Fibroblast of skin of abdomen (primary cell): ENCODE data around the gene ZNF552. TPM values are rescaled to one million over a fixed set of nuclear protein-coding genes. Genes with fewer than 3 reads are reported as not detected.
"Not testable (repeated sequence)": the region's sequence is repeated elsewhere in the genome, so short reads cannot be mapped to it uniquely, and the experiment has no call there.

Source experiments
- DNase-seq: peaks from one replicate; pipeline ENCODE4 v3.0.0-alpha.2; 2013
- polyA plus RNA-seq, 2 experiments: library from polyadenylated mRNA; unstranded; fragments of 120-200 nt; gene quantifications; one replicate each; pipeline ENCODE4 v1.2.1, GENCODE V29; 2013; ENCODE audit not compliant: insufficient read length in 2 of 2

Gene ZNF552
- polyA plus RNA-seq (2013, experiment 1 of 2; ENCODE audit: insufficient read length), result 3.3 TPM
- polyA plus RNA-seq (2013, experiment 2 of 2; ENCODE audit: insufficient read length), result 2.7 TPM

DNA sequence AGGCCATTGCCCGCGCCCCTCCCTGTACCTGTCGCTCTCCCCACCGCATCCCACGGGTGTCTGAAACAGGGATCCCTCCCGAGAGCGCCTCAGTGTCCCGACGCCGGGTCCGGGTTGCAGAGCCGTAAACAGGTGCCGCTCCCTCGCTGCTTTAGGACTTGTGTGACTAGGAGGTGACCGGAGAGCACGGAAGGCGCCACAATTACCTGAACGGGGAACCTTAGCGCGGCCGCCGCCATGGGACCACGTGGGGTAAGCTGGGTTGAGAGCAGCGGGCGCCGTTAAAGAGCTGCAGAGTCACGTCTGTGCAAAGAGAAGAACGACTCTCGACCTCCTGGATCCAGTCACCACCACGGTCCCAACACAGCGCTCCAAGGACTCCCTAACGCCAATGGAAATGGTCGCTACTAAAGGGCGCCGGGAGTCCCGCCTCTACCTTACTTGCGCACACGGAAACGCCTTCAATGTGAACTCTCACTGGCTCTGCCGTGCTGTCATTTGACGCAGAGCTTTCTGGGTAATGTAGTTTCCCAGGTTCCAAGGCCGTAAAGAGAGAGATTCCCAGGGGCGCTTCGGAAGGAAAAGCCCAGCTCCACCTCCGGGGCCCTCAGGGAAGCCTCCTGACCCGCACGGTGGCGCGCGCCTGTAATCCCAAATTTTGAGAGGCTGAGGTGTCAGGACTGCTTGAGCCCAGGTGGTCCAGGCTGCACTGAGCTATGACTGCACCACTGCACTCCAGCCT, at the start of gene ZNF552:
TSS of gene ZNF552 (minus strand) at position 409 of the 742 bp plus-strand sequence. CDS start at position 239, 170 bp downstream.
- peak; percentile 91 for DNase-seq

DNA sequence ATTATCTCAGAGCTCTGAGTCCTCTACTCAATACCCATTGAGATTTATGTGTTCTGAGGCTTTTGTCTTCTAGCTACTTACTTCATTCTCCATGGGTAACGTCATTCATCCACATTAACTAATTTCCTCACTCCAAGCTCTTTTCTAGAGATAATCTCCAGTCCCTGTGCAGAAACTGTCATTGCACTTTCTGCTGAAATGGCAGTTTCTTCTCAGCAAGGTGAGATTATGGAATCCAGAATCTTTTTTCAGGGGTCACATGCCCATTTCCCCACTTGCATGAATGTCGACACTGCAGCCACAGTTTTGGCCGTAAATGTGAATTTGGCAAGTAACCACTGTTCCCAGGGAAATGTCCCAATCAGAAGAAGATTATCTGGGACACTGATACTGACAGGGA, 47.6 kb upstream of the ZNF552 start:
- DNase-seq, result not testable (repeated sequence)

- not testable (repeated sequence) for DNase-seq
Observed at GRCh38 chr19:57854117-57854516, 39.4 kb upstream of the ZNF552 start.

GRCh38 chr19:57851812-57852603, 37.3 kb upstream of the ZNF552 start:
- not testable (repeated sequence) for DNase-seq

- peak; percentile 39 for DNase-seq
Observed at GRCh38 chr19:57850553-57851017, 35.9 kb upstream of the ZNF552 start.

GRCh38 chr19:57849666-57850473, 35.2 kb upstream of the ZNF552 start, which contains the start of gene ZNF587:
TSS of gene ZNF587 (plus strand) at chr19:57849859. CDS start at chr19:57850039, 180 bp downstream.
- peak; percentile 85 for DNase-seq

DNA sequence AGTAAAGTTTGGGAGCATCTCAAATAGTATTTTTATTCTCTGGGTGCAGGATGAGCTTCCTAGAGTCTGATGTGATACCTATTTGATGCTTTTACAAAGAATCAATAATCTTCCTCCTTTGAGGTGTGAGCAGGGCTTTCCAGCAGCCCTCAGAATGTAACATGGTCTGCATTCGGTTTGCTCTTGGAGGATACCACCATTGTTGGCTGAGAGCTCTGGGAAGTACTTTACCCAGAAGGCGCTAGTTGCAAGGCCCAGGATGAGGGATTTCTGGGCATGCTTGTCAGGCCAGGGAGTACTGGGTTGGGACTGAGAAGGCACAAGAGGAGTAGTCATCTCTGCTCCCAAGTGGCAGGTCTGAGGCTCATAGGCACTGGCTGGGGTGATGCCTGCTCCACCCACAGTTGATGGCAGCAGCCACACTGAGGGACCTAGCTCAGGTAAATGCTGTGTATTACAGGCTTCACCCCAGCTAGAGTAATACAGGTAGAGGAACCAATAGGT, 34.5 kb upstream of the ZNF552 start:
- DNase-seq, result not testable (repeated sequence)

DNA sequence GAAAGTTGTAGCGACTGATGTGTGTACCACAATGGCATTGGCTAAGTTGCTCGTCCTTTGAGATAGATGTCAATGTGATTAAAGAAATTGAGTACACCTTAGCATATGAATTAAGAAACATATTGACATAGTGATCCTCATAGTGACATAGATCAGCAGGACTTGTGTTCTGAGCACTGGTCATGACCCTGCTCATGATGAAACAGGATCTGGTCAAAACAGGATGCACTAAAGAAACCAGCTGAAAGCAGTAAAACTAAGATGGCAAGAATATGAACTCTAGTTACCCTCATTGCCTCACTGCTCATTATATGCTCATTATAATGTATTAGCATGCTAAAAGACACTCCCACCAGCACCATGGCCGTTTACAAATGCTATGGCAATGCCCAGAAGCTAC, 32.5 kb upstream of the ZNF552 start:
- DNase-seq, result not testable (repeated sequence)

DNA sequence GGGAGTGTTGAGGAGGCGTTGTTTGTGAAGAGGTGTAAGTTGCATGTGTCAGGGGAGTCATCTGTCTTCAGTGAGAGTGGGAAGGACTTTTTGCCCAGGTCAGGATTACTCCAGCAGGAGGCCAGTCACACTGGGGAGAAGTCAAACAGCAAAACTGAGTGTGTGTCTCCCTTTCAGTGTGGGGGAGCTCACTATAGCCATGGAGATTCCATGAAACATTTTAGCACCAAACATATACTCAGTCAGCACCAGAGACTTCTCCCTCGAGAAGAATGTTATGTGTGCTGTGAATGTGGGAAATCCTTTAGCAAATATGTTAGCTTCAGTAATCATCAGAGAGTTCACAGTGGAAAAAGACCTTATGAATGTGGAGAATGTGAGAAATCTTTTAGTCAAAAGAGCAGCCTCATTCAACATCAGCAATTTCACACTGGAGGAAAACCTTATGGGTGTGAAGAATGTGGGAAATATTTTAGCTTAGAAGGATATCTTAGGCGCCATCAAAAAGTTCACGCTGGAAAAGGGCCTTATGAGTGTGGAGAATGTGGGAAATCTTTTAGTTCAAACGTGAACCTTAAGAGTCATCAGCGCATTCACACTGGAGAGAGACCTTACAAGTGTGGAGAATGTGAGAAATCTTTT, 26.5 kb upstream of the ZNF552 start:
- no peak for DNase-seq

- DNase-seq, result not testable (repeated sequence)
Observed at GRCh38 chr19:57838622-57839191, 24.0 kb upstream of the ZNF552 start.

GRCh38 chr19:57836991-57837390, 22.3 kb upstream of the ZNF552 start:
- DNase-seq, result not testable (repeated sequence)

GRCh38 chr19:57830071-57830602, 15.4 kb upstream of the ZNF552 start, which contains the start of gene ZNF587B:
TSS of gene ZNF587B (plus strand) at chr19:57830299. CDS start at chr19:57830529, 230 bp downstream.
- DNase-seq, result peak; percentile 59

DNA sequence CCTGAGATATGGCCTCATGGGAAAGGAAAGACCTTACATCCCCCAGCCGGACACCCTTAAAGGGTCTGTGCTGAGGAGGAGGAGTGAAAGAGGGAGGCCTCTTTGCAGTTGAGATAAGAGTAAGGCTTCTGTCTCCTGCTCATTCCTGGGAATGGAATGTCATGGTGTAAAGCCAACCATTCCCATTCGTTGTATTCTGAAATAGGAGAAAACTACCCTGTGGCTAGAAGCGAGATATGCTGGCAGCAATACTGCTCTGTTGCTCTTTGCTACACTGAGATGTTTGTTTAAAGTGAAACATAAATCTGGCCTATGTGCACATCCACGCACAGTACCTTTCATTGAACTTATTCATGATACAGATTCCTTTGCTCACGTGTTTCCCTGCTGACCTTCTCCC, 14.6 kb upstream of the ZNF552 start:
- DNase-seq, result no peak

DNA sequence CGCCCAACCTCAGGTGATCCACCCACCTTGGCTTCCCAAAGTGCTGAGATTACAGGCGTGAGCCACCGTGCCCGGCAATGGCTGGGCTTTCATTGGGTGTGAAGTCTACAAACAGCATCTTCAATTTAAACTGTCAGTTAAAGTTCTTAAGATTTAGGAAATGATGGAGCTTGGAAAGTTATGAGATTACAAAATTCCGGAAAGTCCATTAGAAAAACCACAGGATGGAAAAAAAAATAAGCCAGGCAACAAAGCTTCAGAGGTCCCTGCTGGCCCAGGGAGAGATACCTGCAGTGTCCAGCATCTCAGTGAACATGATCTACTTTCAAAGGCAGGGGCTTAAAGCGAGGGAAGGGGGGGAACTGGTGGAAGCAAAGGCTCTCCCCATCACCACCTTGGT, 10.8 kb upstream of the ZNF552 start:
- no peak for DNase-seq

- DNase-seq, result not testable (repeated sequence)
Observed at GRCh38 chr19:57823608-57824007, 8.9 kb upstream of the ZNF552 start.

DNA sequence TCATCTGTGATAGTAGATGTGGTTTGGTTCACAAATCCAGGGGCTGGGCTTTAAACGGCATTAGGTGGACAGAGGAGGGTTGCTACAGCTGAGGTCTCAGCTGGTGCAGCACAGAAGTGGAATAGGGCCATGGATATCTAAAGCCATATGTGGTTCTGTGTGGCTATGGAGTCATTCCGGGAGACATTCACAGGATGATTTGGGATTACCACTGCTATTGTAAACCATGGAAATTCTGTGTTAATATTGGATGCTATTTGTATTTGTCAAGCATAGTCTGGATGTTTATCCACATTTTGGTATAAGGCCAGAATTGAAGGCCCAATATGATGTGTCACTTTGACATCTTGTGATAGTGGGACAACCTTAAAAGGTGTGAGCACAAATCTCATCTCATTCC, 8.4 kb upstream of the ZNF552 start:
- not testable (repeated sequence) for DNase-seq

- DNase-seq, result not testable (repeated sequence)
Observed at GRCh38 chr19:57821501-57821900, 6.8 kb upstream of the ZNF552 start.

DNA sequence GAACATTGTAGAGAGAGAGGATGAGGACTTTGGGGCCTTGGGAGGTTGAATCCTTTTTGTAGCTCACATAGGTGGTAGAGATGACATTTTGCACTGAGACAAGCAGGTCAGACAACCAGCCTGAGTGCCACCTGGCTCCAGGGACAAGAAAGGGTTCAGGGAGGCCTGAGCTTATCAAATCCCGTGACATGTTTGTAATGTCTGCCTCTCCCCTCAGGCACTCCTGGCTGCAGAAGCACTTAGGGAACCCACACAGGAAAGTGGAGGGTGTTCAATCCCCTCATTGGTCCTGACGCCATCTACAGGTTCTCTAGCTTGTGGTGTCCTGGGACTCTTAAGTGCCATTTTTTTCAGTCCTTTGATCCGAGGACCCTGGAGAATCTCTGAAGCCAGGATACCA, 6.4 kb upstream of the ZNF552 start:
- DNase-seq, result not testable (repeated sequence)

DNA sequence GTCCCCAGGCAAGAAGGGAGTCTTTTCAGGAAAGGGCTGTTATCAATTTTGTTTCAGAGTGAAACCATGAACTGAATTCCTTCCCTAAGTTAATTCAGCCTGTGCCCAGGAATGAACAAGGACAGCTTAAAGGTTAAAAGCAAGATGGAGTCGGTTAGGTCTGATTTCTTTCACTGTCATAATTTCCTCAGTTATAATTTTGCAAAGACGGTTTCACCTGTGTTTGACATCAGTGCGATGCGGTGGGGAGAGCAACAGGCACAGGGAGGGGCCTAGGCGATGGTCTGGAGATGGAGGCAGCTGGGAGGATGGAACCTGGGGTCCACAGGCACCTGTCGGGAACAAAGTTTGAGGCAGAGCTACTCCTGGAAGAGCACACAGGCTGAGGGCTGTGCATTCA, 5.9 kb upstream of the ZNF552 start:
- no peak for DNase-seq

DNA sequence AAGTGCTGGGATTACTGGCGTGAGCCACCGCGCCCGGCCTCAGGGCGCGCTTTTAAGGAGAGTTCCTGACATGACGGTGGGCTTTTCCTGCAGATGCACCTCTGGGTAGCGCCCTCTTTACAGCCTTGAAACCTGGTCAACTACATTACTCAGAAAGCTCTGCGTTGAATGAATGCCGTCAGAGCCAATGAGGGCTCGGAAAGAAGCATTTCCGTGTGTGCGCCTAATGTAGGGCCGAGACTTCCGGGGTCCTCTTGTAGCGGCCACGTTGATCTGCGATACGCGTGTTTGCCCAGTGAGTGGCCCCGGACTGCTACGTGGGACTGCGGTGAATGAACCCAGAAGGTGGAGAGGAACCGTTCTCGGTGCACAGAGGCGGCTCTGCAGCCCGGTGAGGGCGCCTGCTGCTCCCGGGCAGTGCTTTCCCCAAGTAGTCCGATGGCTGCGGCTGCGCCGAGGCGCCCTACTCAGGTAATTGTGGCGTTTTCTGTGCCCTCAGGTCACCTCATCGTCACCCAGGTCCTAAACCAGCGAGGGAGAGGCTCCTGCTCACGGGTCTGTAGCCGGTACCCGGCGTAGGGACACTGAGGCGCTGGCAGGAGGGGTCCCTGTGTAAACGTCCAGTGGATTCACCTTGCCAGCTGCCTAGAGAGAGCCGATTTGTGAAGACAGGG, 4.9 kb upstream of the ZNF552 start:
- peak; percentile 93 for DNase-seq
